Karpas-422 (cell line): ENCODE data around the gene DPP10. TPM values are rescaled to one million over a fixed set of nuclear protein-coding genes. Genes with fewer than 3 reads are reported as not detected.
"Not testable (repeated sequence)": the region's sequence is repeated elsewhere in the genome, so short reads cannot be mapped to it uniquely, and the experiment has no call there.

Experiments used
- DNase-seq: peaks from one replicate; pipeline ENCODE4 v3.0.0-alpha.2; 2015
- H2AFZ ChIP-seq: fragments of 200-600 bp; sonication (generic); 2 replicates; pipeline ENCODE4 v1.6.1; 2014; ENCODE audit warnings: antibody characterized with exemption, low read length, mixed read lengths
- H3K27ac ChIP-seq: fragments of 200-600 bp; sonication (generic); 2 replicates; pipeline ENCODE4 v1.5.1; 2014; ENCODE audit warnings: mild to moderate bottlenecking, low read length, moderate library complexity
- H3K27me3 ChIP-seq: fragments of 200-600 bp; sonication (generic); 2 replicates; pipeline ENCODE4 v1.6.1; 2014; ENCODE audit warnings: low read length, mixed read lengths
- H3K36me3 ChIP-seq: fragments of 200-600 bp; sonication (generic); 2 replicates; pipeline ENCODE4 v1.6.1; 2014; ENCODE audit warnings: low read length, mixed read lengths; ENCODE audit not compliant: insufficient read depth
- H3K4me1 ChIP-seq: fragments of 200-600 bp; sonication (generic); 2 replicates; pipeline ENCODE4 v1.6.1; 2014; ENCODE audit warnings: mild to moderate bottlenecking, low read length, mixed read lengths
- H3K4me2 ChIP-seq: fragments of 200-600 bp; sonication (generic); 2 replicates; pipeline ENCODE4 v1.6.1; 2014; ENCODE audit warnings: low read length, low read depth, mild to moderate bottlenecking; ENCODE audit not compliant: poor library complexity, severe bottlenecking
- H3K4me3 ChIP-seq: fragments of 200-600 bp; sonication (generic); 2 replicates; pipeline ENCODE4 v1.5.1; 2014; ENCODE audit warnings: mild to moderate bottlenecking, antibody characterized with exemption, low read length, mixed read lengths
- H3K79me2 ChIP-seq: fragments of 200-600 bp; sonication (generic); 2 replicates; pipeline ENCODE4 v1.6.1; 2014; ENCODE audit warnings: mild to moderate bottlenecking, low read length, mixed read lengths
- H3K9ac ChIP-seq: fragments of 200-600 bp; sonication (generic); 2 replicates; pipeline ENCODE4 v1.6.0; 2014; ENCODE audit warnings: low read length
- H3K9me2 ChIP-seq: fragments of 200-600 bp; sonication (generic), shearing (Covaris generic); replicated peaks from 2 replicates; pipeline ENCODE4 v1.6.0; 2014; ENCODE audit warnings: mild to moderate bottlenecking, low read length, moderate library complexity; ENCODE audit not compliant: insufficient read depth
- H3K9me3 ChIP-seq: fragments of 300-700, 200-600 bp; sonication (generic); 2 replicates; pipeline ENCODE4 v1.6.1; 2014; ENCODE audit warnings: low read length, mixed read lengths
- H4K20me1 ChIP-seq: fragments of 200-600 bp; sonication (generic); 2 replicates; pipeline ENCODE4 v1.6.1; 2014; ENCODE audit warnings: mild to moderate bottlenecking, antibody characterized with exemption, low read length, low read depth; ENCODE audit not compliant: insufficient read depth
- total RNA-seq: library from RNA; depleted of rRNA; stranded (reverse); fragments of >200 nt; shearing (Covaris generic); gene quantifications from 2 replicates; pipeline ENCODE4 v1.2.3, GENCODE V29; 2014; ENCODE audit warnings: low replicate concordance

DPP10 gene
- total RNA-seq, 1 experiment from 2014 or later = not detected

DNA sequence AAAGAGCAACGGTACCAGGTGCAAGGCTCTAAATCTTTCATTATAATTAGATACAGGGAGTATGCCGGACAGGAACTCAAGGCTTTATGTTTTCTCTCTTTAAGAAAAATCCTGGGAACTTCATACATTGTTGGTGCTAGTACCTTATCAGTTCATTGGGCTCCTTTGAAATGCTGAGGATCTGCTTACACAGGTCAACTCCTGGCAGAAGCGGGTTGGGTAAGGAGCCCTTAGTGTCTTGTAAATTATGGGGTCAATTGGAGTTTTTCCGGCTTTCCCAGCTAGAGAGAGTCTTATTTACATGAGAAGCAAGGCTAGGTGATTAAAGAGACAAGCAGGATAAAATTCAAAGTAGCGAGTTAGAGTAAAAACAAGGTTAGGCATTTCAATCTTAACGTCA, 998.3 kb downstream of the DPP10 start:
- not testable (repeated sequence) for H2AFZ ChIP-seq, H4K20me1 ChIP-seq, H3K9me2 ChIP-seq, H3K4me3 ChIP-seq, H3K4me1 ChIP-seq, H3K27me3 ChIP-seq, H3K9me3 ChIP-seq, H3K36me3 ChIP-seq, H3K27ac ChIP-seq, DNase-seq, H3K9ac ChIP-seq, H3K4me2 ChIP-seq, H3K79me2 ChIP-seq

DNA sequence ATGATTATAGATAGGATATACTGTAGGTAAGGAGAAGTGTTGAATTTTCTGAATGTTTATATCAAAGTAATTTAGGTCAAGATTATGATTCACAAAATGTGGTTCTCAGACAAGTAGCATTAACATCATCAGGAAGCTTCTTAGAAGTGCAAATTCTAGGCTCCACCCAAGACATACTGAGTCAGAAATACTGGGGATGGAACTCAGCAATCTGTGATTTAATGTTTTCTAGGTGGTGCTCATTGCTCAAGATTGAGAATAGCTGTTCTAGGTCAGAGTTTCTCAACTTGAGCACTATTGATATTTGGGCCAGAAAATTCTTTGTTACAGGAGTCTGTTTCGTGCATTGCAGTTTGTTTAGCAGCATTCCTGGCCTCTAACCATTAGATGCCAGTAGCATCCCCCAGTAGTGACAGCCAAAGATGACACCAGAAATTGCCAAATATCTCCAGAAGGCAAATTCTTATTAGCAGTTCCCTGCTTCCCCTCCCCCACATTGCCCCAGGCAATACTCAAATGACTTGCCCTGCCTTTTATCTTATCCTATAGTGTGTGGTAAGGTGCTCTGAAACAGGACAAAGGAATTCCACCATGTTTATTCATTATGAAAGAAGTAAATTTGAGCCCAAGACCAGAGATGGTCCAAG, 1001.2 kb downstream of the DPP10 start:
- no peak for DNase-seq
- Histone ChIP-seq H3K9me2 (no peaks in the 10 kb centered on the region), H3K79me2 (no peaks in the 10 kb centered on the region), H3K9me3 (no peaks in the 10 kb centered on the region; the same call in 1 of the 2 replicates), H3K27me3 (no peaks in the 10 kb centered on the region), H3K4me1 (no peaks in the 10 kb centered on the region), H3K4me2 (no peak overlapping the region), H3K27ac (no peak overlapping the region), H2AFZ (no peak overlapping the region), H4K20me1 (no peaks in the 10 kb centered on the region), H3K36me3 (no peaks in the 10 kb centered on the region), H3K4me3 (no peak overlapping the region), H3K9ac (no peak overlapping the region)

DNA sequence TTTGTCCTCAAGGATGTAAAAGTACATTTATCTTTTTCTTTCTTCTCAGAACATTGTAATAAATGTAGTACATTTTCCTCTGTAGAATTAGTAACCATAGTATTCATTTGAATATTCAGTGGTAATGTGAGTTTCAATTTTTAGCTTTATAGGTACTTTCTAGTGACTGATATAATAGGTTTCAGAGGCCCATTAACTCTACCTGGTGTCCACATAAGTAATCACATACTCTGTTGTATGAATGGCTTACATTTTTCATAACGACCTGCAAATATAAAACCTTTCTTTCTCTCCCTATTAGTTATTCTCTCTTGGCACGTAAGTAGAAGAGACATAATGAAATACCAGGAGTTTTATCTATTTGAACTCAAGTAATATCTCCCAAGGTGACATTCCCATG, 1017.6 kb downstream of the DPP10 start:
- DNase-seq = no peak
- Histone ChIP-seq H3K27ac (no peak overlapping the region), H3K9me3 (peaks cover 7% of the 10 kb centered on the region; the same call in 1 of the 2 replicates), H3K9me2 (no peaks in the 10 kb centered on the region), H3K4me1 (no peaks in the 10 kb centered on the region), H3K9ac (no peak overlapping the region), H3K4me3 (no peak overlapping the region), H3K79me2 (no peaks in the 10 kb centered on the region), H4K20me1 (no peaks in the 10 kb centered on the region), H2AFZ (no peak overlapping the region), H3K36me3 (no peaks in the 10 kb centered on the region), H3K4me2 (no peak overlapping the region), H3K27me3 (no peaks in the 10 kb centered on the region)

DNA sequence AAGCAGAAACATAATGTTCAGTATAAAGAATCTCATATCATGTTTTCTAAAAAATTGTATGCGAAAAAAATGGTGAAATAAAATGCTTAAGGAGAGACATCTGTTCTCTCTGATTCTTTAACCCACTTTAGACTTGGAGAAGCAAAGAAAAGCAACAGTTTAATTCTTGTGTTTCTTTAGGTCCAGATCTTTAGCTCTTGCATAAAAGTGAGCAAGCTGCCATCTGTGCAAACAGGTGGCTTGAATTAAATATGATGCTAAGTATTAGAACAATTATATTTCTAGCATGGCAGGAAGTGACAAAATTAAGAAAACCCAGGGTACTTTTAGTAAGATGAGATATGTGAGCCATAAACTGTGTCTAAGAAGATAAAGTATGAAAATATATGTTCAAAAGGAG, 1038.3 kb downstream of the DPP10 start:
- no peak for DNase-seq
- no peak overlapping the region for H3K4me2 ChIP-seq

DNA sequence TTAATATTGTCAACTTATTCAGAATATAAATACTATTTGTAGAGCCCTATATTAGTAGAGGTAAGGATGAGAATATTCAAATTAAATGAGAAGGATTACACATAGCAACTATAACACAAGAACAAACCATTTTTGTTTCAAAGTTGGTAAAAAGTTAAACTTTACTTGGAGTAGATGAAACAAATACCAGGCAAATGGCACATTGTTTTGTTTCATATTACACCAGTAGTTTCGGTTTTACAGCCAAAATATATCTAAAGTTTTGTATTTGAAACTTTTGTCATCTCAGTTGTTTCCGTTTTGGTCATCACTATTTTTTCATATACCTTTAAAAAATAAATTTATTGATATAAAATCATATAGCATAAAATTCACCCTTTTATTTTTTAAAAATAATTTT, 1039.4 kb downstream of the DPP10 start:
- H2AFZ ChIP-seq = no peak overlapping the region
- no peak overlapping the region for H3K4me2 ChIP-seq
- peaks cover 16% of the 10 kb centered on the region for H3K9me3 ChIP-seq
- H3K79me2 ChIP-seq = no peaks in the 10 kb centered on the region
- H3K9ac ChIP-seq = no peak overlapping the region
- H3K4me1 ChIP-seq = no peaks in the 10 kb centered on the region
- no peak for DNase-seq
- no peak overlapping the region for H3K27ac ChIP-seq
- H3K36me3 ChIP-seq = no peaks in the 10 kb centered on the region
- H3K4me3 ChIP-seq = no peak overlapping the region
- 0 out of 2 replicates have a peak, but pooled peaks cover 5% of the 10 kb centered on the region for H3K9me2 ChIP-seq
- no peaks in the 10 kb centered on the region for H3K27me3 ChIP-seq
- no peaks in the 10 kb centered on the region for H4K20me1 ChIP-seq

More for the DNA sequence above, 1038.3 kb downstream of the DPP10 start:
- no peak overlapping the region for H3K27ac ChIP-seq
- no peaks in the 10 kb centered on the region for H3K4me1 ChIP-seq
- no peaks in the 10 kb centered on the region for H4K20me1 ChIP-seq
- H2AFZ ChIP-seq = no peak overlapping the region
- no peaks in the 10 kb centered on the region for H3K79me2 ChIP-seq
- H3K36me3 ChIP-seq = no peaks in the 10 kb centered on the region
- H3K9me2 ChIP-seq = 0 out of 2 replicates have a peak, but pooled peaks cover 5% of the 10 kb centered on the region
- H3K9me3 ChIP-seq = peaks cover 23% of the 10 kb centered on the region
- H3K9ac ChIP-seq = no peak overlapping the region
- H3K4me3 ChIP-seq = no peak overlapping the region
- H3K27me3 ChIP-seq = no peaks in the 10 kb centered on the region

DNA sequence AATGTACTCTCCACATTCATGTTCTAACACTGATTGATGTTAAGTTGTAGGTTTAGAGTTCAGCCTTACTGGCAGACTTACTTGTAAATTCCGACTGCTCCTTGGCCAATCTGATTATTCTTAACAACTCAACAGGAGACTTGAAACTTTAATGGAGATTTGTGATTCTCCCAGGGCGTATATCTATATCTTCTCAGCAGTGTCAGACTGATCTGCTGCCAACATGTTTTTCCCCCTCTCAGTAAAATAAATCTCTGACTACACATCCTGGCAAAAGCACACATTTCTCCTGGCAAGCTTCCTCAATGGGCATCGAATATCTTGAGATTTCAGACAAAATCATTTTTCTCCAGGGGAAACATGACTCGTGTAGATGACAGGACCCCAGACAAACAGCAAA, 1041.2 kb downstream of the DPP10 start:
- no peaks in the 10 kb centered on the region for H3K79me2 ChIP-seq
- H3K27me3 ChIP-seq = no peaks in the 10 kb centered on the region
- H3K9me3 ChIP-seq = peaks cover 11% of the 10 kb centered on the region
- H3K9ac ChIP-seq = no peak overlapping the region
- H2AFZ ChIP-seq = no peak overlapping the region
- 0 out of 2 replicates have a peak, but pooled peaks cover 5% of the 10 kb centered on the region for H3K9me2 ChIP-seq
- no peaks in the 10 kb centered on the region for H3K36me3 ChIP-seq
- no peak overlapping the region for H3K4me3 ChIP-seq
- H3K4me1 ChIP-seq = no peaks in the 10 kb centered on the region
- no peak overlapping the region for H3K27ac ChIP-seq
- H3K4me2 ChIP-seq = no peak overlapping the region
- DNase-seq = no peak
- no peaks in the 10 kb centered on the region for H4K20me1 ChIP-seq

DNA sequence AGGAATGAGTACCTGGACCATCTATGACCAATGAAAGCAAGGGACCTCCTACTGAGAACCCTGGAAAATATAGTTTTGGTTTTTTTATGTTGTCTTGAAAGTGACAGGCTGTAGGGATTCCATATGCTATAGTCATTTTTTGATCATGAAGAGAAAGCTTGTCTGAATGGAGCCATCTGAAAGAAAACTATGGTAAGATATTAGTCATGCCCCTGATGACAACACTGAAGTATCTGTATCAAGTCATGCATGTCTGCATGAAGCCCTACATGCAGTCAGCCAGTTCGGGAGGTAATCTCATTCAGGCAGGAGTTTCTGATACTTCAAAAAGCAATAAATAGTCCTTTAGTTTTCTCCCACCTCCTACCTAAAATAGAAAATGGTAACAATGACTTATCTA, 1042.0 kb downstream of the DPP10 start:
- Histone ChIP-seq H3K4me3 (no peak overlapping the region), H3K36me3 (no peaks in the 10 kb centered on the region), H3K9me2 (0 out of 2 replicates have a peak, but pooled peaks cover 5% of the 10 kb centered on the region), H3K27me3 (no peaks in the 10 kb centered on the region), H3K27ac (no peak overlapping the region), H2AFZ (no peak overlapping the region), H3K9me3 (peaks cover 6% of the 10 kb centered on the region), H3K4me2 (no peak overlapping the region), H3K4me1 (no peaks in the 10 kb centered on the region), H4K20me1 (no peaks in the 10 kb centered on the region), H3K79me2 (no peaks in the 10 kb centered on the region), H3K9ac (no peak overlapping the region)
- no peak for DNase-seq

DNA sequence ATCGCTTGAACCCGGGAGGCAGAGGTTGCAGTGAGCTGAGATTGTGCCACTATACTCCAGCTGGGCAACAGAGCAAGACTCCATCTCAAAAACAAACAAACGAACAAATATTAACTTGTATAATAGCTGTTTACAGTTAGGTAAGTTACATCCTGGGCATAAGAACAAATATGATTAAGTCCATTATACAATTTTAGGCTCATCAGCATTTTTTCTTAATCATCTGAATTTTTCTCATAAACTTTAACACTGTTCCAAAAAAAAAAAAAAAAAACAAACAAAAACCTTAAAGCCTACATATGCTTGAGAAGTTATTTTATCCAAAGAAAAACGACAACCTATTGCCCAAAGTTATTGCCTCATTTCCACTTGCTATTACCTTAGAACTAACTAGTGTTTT, 1042.5 kb downstream of the DPP10 start:
- no peak overlapping the region for H3K27ac ChIP-seq
- DNase-seq = no peak

More for the DNA sequence above, 1042.5 kb downstream of the DPP10 start:
- Histone ChIP-seq H3K9me3 (peaks cover 6% of the 10 kb centered on the region), H3K79me2 (no peaks in the 10 kb centered on the region), H3K9ac (no peak overlapping the region), H3K4me1 (no peaks in the 10 kb centered on the region), H4K20me1 (no peaks in the 10 kb centered on the region), H3K9me2 (0 out of 2 replicates have a peak, but pooled peaks cover 5% of the 10 kb centered on the region), H3K4me3 (no peak overlapping the region), H3K36me3 (no peaks in the 10 kb centered on the region), H2AFZ (no peak overlapping the region), H3K4me2 (no peak overlapping the region), H3K27me3 (no peaks in the 10 kb centered on the region)
